IMR-90 (cell line): ENCODE results near the gene NPB. TPM values are rescaled to one million over a fixed set of nuclear protein-coding genes. Genes with fewer than 3 reads are reported as not detected.

Source experiments
- ATAC-seq: fragments of 200-7000 bp; cut with Tn5 transposase; 2 replicates; pipeline ENCODE4 v1.9.1; 2020; ENCODE audit warnings: low read depth, mild to moderate bottlenecking, moderate library complexity
- BruUV-seq: library from RNA; stranded (reverse); fragments of 400-500 nt; replicated peaks from 2 replicates; lab custom pipeline; 2021; lab: Mats Ljungman, UMichigan
- CTCF ChIA-PET: fragments of 300-600 bp; formaldehyde crosslinking; extraction: SDS; loops from one replicate; lab custom pipeline; 2021; ENCODE audit warnings: antibody characterized with exemption; lab: Yijun Ruan, JAX
- POLR2A ChIA-PET: fragments of 300-600 bp; sonication (Branson Sonifier 250); formaldehyde crosslinking; loops from one replicate; lab custom pipeline; 2022; ENCODE audit warnings: antibody characterized with exemption; ENCODE audit not compliant: unreplicated experiment; lab: Charles Lee
- DNase-seq: peaks from one replicate; pipeline ENCODE4 v3.0.0; 2013
- H2AFZ ChIP-seq: replicated peaks from 2 replicates; pipeline ENCODE3; 2013; ENCODE audit warnings: low read length, mild to moderate bottlenecking; ENCODE audit not compliant: poor library complexity
- H2AK5ac ChIP-seq: 2 replicates; pipeline ENCODE4 v1.6.1; 2013; ENCODE audit warnings: low read depth, low read length, inconsistent platforms
- H2AK9ac ChIP-seq: replicated peaks from 2 replicates; pipeline ENCODE3; 2013; ENCODE audit warnings: mild to moderate bottlenecking, low read depth, low read length, moderate library complexity; ENCODE audit not compliant: poor library complexity
- H2BK120ac ChIP-seq: 2 replicates; pipeline ENCODE4 v1.6.1; 2013; ENCODE audit warnings: low read depth, low read length, inconsistent platforms
- H2BK15ac ChIP-seq: 3 replicates; pipeline ENCODE4 v1.6.1; 2013; ENCODE audit warnings: low read depth, low read length, inconsistent platforms
- H2BK20ac ChIP-seq: 2 replicates; pipeline ENCODE4 v1.6.1; 2013; ENCODE audit warnings: low read depth, mild to moderate bottlenecking, inconsistent platforms, low read length, moderate library complexity
- H2BK5ac ChIP-seq: 2 replicates; pipeline ENCODE4 v1.6.1; 2013; ENCODE audit warnings: mild to moderate bottlenecking, low read depth, low read length, inconsistent platforms; ENCODE audit not compliant: poor library complexity, severe bottlenecking
- H3K14ac ChIP-seq: replicated peaks from 2 replicates; pipeline ENCODE4 v1.6.1; 2013; ENCODE audit warnings: low read depth, low read length, inconsistent platforms
- H3K18ac ChIP-seq: 2 replicates; pipeline ENCODE4 v1.6.1; 2013; ENCODE audit warnings: low read depth, low read length, control low read depth
- H3K23ac ChIP-seq: 2 replicates; pipeline ENCODE4 v1.6.1; 2013; ENCODE audit warnings: low read depth, low read length, inconsistent platforms
- H3K27ac ChIP-seq: 2 replicates; pipeline ENCODE4 v1.5.1; 2013; ENCODE audit warnings: mild to moderate bottlenecking, control low read depth, low read length; ENCODE audit not compliant: insufficient read depth
- H3K27me3 ChIP-seq: 2 replicates; pipeline ENCODE4 v1.6.1; 2013; ENCODE audit warnings: low read length; ENCODE audit not compliant: control insufficient read depth, insufficient read depth
- H3K36me3 ChIP-seq: 2 replicates; pipeline ENCODE4 v1.6.1; 2013; ENCODE audit warnings: low read length, mixed read lengths; ENCODE audit not compliant: control insufficient read depth, insufficient read depth
- H3K4ac ChIP-seq: 2 replicates; pipeline ENCODE4 v1.6.1; 2013; ENCODE audit warnings: low read depth, low read length, inconsistent platforms
- H3K4me1 ChIP-seq: 2 replicates; pipeline ENCODE4 v1.6.1; 2013; ENCODE audit warnings: low read length, mixed read lengths; ENCODE audit not compliant: control insufficient read depth, insufficient read depth
- H3K4me2 ChIP-seq: 2 replicates; pipeline ENCODE4 v1.6.1; 2013; ENCODE audit warnings: low read depth, mild to moderate bottlenecking, control low read depth, low read length, moderate library complexity
- H3K4me3 ChIP-seq: 2 replicates; pipeline ENCODE4 v1.5.1; 2013; ENCODE audit warnings: low read depth, mild to moderate bottlenecking, control low read depth, low read length, moderate library complexity; ENCODE audit not compliant: insufficient read depth
- H3K56ac ChIP-seq: 2 replicates; pipeline ENCODE4 v1.6.1; 2013; ENCODE audit warnings: low read length, inconsistent platforms; ENCODE audit not compliant: insufficient read depth; ENCODE audit errors: extremely low read depth
- H3K79me1 ChIP-seq, 2 experiments: 2 replicates each; pipeline ENCODE4 v1.6.1; 2013; ENCODE audit warnings: low read length in 2 of 2, inconsistent platforms in 1 of 2, low read depth in 1 of 2
- H3K9ac ChIP-seq: 2 replicates; pipeline ENCODE4 v1.6.1; 2013; ENCODE audit warnings: low read depth, low read length, control low read depth
- H3K9me1 ChIP-seq: 2 replicates; pipeline ENCODE4 v1.6.1; 2013; ENCODE audit warnings: low read length, inconsistent platforms; ENCODE audit not compliant: insufficient read depth
- H3K9me3 ChIP-seq: 2 replicates; pipeline ENCODE4 v1.6.1; 2013; ENCODE audit warnings: low read length; ENCODE audit not compliant: control insufficient read depth, insufficient read depth
- H4K20me1 ChIP-seq: 2 replicates; pipeline ENCODE4 v1.6.1; 2013; ENCODE audit warnings: low read length, inconsistent platforms; ENCODE audit not compliant: insufficient read depth
- H4K5ac ChIP-seq: 2 replicates; pipeline ENCODE4 v1.6.1; 2013; ENCODE audit warnings: mild to moderate bottlenecking, low read depth, low read length, control low read depth
- H4K8ac ChIP-seq, 2 experiments: 2 replicates each; pipeline ENCODE4 v1.6.1; 2013; ENCODE audit warnings: low read depth in 2 of 2, low read length in 2 of 2, control low read depth in 1 of 2, inconsistent platforms in 1 of 2
- H4K91ac ChIP-seq: 2 replicates; pipeline ENCODE4 v1.6.1; 2013; ENCODE audit warnings: low read depth, low read length, inconsistent platforms; ENCODE audit not compliant: insufficient read depth
- CTCF ChIP-seq: conservative IDR thresholded peaks from 2 replicates; pipeline ENCODE4 v1.5.1; 2012; ENCODE audit warnings: mild to moderate bottlenecking, low read depth, low read length, improper control_type of control experiment
- MAZ ChIP-seq: IDR thresholded peaks from 2 replicates; pipeline ENCODE4 v1.6.1; 2012; ENCODE audit warnings: low read depth, mild to moderate bottlenecking, low read length, improper control_type of control experiment, moderate library complexity, borderline replicate concordance
- RAD21 ChIP-seq: IDR thresholded peaks from 2 replicates; pipeline ENCODE4 v1.6.1; 2012; ENCODE audit warnings: low read length, improper control_type of control experiment
- RCOR1 ChIP-seq: IDR thresholded peaks from 2 replicates; pipeline ENCODE4 v1.6.1; 2012; ENCODE audit warnings: mild to moderate bottlenecking, low read length, improper control_type of control experiment; ENCODE audit not compliant: insufficient replicate concordance
- RFX5 ChIP-seq: IDR thresholded peaks from 2 replicates; pipeline ENCODE4 v1.8.0; 2012; ENCODE audit warnings: low read depth, mild to moderate bottlenecking, low read length, moderate library complexity
- WGBS, 2 experiments: methylation state at CpG; one replicate each; pipeline versions ENCODE4 v1.1.5 to v1.1.7; 2013; ENCODE audit warnings: missing lambda C conversion rate in 2 of 2; ENCODE audit not compliant: insufficient read length in 1 of 2; ENCODE audit errors: extremely low coverage in 2 of 2; 5-methylcytosine and 5-hydroxymethylcytosine counted together
- dilution Hi-C: fragments of 300-500 bp; cut with HindIII; formaldehyde crosslinking; loops from one replicate; pipeline ENCODE4 v1.14.3; 2018; ENCODE audit warnings: low sequenced_read_pairs; ENCODE audit not compliant: unreplicated experiment
- in situ Hi-C: fragments of 300-500 bp; cut with MboI; formaldehyde crosslinking; loops from 3 replicates; pipeline ENCODE4 v1.14.3; 2019; ENCODE audit warnings: low sequenced_read_pairs, inconsistent platforms, mixed read lengths
- intact Hi-C: fragments of 100-400 bp; cut with micrococcal nuclease; formaldehyde crosslinking; loops from 2 replicates; pipeline ENCODE4 v1.10.0; 2022
- polyA plus RNA-seq, 3 experiments: library from polyadenylated mRNA; depleted of rRNA; stranded (reverse); fragments of >200 nt; gene quantifications; 2 replicates each; pipeline ENCODE4 v1.2.3, GENCODE V29; 2012; ENCODE audit warnings: low replicate concordance in 1 of 3
- total RNA-seq: library from RNA; depleted of rRNA; stranded (reverse); fragments of >200 nt; gene quantifications from 2 replicates; pipeline ENCODE4 v1.2.3, GENCODE V29; 2012

Gene NPB
- total and polyA plus RNA-seq, 2 of the 4 experiments (the other 2 are of a cell fraction) = 0.51 TPM; not detected in 1

GRCh38 chr17:81944858-81945257 lies 42.8 kb downstream of the NPB start:
- TF ChIP-seq MAZ = no peak
- TF ChIP-seq RCOR1 = no peak
- no peak for TF ChIP-seq RFX5
- TF ChIP-seq RAD21 = no peak
- TF ChIP-seq CTCF = no peak

More at GRCh38 chr17:81944858-81945257, 42.8 kb downstream of the NPB start:
- dilution Hi-C loops (no loop called here), in situ Hi-C loops (no loop called here), intact Hi-C loops (no loop called here)
- Histone ChIP-seq H3K18ac (no peak overlapping the region), H3K27me3 (peaks cover 25% of the 10 kb centered on the region), H3K56ac (no peak overlapping the region), H3K9me1 (no peaks in the 10 kb centered on the region), H3K4me2 (no peak overlapping the region), H3K9me3 (no peaks in the 10 kb centered on the region), H2AFZ (no peak overlapping the region), H4K5ac (no peak overlapping the region), H3K4me1 (no peaks in the 10 kb centered on the region), H2BK5ac (no peak overlapping the region), H4K8ac (no peak overlapping the region), H3K23ac (no peak overlapping the region), H2BK20ac (no peak overlapping the region), H2AK9ac (no peak overlapping the region), H3K4me3 (no peak overlapping the region), H2BK120ac (no peak overlapping the region), H2AK5ac (no peak overlapping the region), H3K4ac (no peak overlapping the region), H3K36me3 (no peaks in the 10 kb centered on the region), H2BK15ac (no peak overlapping the region), H4K91ac (no peak overlapping the region), H4K20me1 (no peaks in the 10 kb centered on the region; the same call in 1 of the 2 replicates), H3K79me1 (no peaks in the 10 kb centered on the region), H3K14ac (no peak overlapping the region), H3K9ac (no peak overlapping the region), H3K27ac (no peak overlapping the region)
- ATAC-seq (no peak), DNase-seq (no peak)
- ChIA-PET CTCF (no interaction called here), POLR2A (no interaction called here)
- 78% methylated on average over 4 of the region's 9 CpGs; no CpG with 5 or more reads in 1 of the 2 experiments for WGBS, 2 experiments
- BruUV-seq = no TSS peak
